Neural progenitor cell (in vitro differentiated cells): ENCODE results near the gene THUMPD3.

Source experiments
- CTCF ChIP-seq: fragments of 200-600 bp; sonication (generic); IDR thresholded peaks from 2 replicates; pipeline ENCODE4 v1.5.1; 2017; ENCODE audit warnings: antibody characterized with exemption, mild to moderate bottlenecking
- EZH2phosphoT487 ChIP-seq: fragments of 200-600 bp; sonication (generic); IDR thresholded peaks from 2 replicates; pipeline ENCODE4 v1.6.1; 2017; ENCODE audit warnings: antibody characterized with exemption

- TF ChIP-seq CTCF (no peak), EZH2phosphoT487 (no peak)
These were observed 58.1 kb downstream of the THUMPD3 start for GRCh38 chr3:9420850-9421549.
